ENCODE results near the gene HOXC9.

DNA sequence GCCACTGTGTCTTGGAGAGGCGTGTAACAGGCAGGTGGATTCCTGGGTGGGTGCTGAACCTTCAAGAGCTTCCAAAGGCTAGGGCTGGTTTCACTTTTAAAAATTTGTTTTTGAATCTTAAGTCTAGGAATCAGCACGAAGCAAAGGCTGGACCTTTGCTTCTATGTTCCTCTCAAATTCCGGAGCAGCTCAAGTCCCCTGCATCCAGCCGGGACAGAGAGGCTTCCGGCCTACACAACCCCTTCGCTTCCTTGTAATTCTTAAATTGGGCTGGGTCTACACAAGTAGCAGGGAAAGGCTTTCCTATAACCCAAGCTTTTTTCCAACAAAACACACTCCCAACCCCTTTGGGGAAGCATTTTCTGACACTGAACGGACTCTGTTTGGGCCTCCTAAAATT lies 37.0 kb upstream of the HOXC9 start:
- TF ChIP-seq, protein P1, sequence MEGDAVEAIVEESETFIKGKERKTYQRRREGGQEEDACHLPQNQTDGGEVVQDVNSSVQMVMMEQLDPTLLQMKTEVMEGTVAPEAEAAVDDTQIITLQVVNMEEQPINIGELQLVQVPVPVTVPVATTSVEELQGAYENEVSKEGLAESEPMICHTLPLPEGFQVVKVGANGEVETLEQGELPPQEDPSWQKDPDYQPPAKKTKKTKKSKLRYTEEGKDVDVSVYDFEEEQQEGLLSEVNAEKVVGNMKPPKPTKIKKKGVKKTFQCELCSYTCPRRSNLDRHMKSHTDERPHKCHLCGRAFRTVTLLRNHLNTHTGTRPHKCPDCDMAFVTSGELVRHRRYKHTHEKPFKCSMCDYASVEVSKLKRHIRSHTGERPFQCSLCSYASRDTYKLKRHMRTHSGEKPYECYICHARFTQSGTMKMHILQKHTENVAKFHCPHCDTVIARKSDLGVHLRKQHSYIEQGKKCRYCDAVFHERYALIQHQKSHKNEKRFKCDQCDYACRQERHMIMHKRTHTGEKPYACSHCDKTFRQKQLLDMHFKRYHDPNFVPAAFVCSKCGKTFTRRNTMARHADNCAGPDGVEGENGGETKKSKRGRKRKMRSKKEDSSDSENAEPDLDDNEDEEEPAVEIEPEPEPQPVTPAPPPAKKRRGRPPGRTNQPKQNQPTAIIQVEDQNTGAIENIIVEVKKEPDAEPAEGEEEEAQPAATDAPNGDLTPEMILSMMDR (IDR thresholded peaks at IDR 0.05): no peak
- TF ChIP-seq ZFX (IDR thresholded peaks at IDR 0.05; ENCODE audit: borderline replicate concordance): no peak

Data from 22Rv1 (cell line).